ENCODE measurements around the gene ARHGAP24.
"Not testable (repeated sequence)": the region's sequence is repeated elsewhere in the genome, so short reads cannot be mapped to it uniquely, and the experiment has no call there.

ARHGAP24 gene

DNA sequence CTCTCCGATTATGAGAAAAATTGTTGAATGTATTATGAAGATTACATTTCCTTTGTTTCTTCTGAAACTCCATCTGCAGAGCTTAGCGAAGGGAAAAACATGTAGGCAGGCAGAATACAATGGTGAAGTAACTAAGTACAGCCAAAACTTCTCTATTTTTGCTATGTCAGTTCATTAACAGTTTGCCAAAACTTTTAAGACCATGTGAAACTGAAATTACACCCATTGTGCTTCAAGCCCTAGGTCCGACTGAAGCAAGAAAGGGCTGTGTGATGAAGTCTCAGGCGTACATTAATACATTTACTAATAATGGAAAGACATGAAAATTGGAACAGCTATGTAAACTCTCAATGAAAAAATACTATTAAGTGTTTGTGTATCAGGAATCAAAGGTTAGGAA, 486.9 kb downstream of the ARHGAP24 start:
- no peak overlapping the region for H3K4me2 ChIP-seq (ENCODE audit: low read depth, low read length, poor library complexity, severe bottlenecking)
- H3K27me3 ChIP-seq (ENCODE audit: low read length), result no peaks in the 10 kb centered on the region
- H3K9ac ChIP-seq (ENCODE audit: low read length), result no peak overlapping the region
- H3K27ac ChIP-seq (ENCODE audit: low read depth, low read length), result no peak overlapping the region
- no peak overlapping the region for H3K4me3 ChIP-seq (ENCODE audit: insufficient read depth, low read length, poor library complexity, severe bottlenecking)
- TF ChIP-seq CTCF (IDR thresholded peaks at IDR 0.05; ENCODE audit: insufficient read depth, low read length, poor library complexity, severe bottlenecking) (no peak), EZH2phosphoT487 (conservative IDR thresholded peaks at IDR 0.05; ENCODE audit: low read length) (no peak)
- H2AFZ ChIP-seq (ENCODE audit: low read depth, low read length, severe bottlenecking), result no peak overlapping the region
- H3K79me2 ChIP-seq (ENCODE audit: insufficient read depth, low read length), result no peaks in the 10 kb centered on the region
- H3K9me3 ChIP-seq (ENCODE audit: insufficient read depth, low read length), result no peaks in the 10 kb centered on the region
- no peaks in the 10 kb centered on the region for H3K9me2 ChIP-seq (replicated peaks; ENCODE audit: insufficient read depth, low read length)
- H3F3A ChIP-seq (ENCODE audit: insufficient read depth), result no peaks in the 10 kb centered on the region
- no peaks in the 10 kb centered on the region for H3K36me3 ChIP-seq (ENCODE audit: low read length)
- no peaks in the 10 kb centered on the region for H4K20me1 ChIP-seq (ENCODE audit: low read depth, low read length)

GRCh38 chr4:85963231-85963630, 488.3 kb downstream of the ARHGAP24 start:
- no peaks in the 10 kb centered on the region for H3K27me3 ChIP-seq (ENCODE audit: low read length)
- H3K4me3 ChIP-seq (ENCODE audit: insufficient read depth, low read length, poor library complexity, severe bottlenecking), result no peak overlapping the region
- H3K4me2 ChIP-seq (ENCODE audit: low read depth, low read length, poor library complexity, severe bottlenecking), result no peak overlapping the region
- H3F3A ChIP-seq (ENCODE audit: insufficient read depth), result no peaks in the 10 kb centered on the region
- H3K9ac ChIP-seq (ENCODE audit: low read length), result no peak overlapping the region
- no peaks in the 10 kb centered on the region for H4K20me1 ChIP-seq (ENCODE audit: low read depth, low read length)
- H3K36me3 ChIP-seq (ENCODE audit: low read length), result no peaks in the 10 kb centered on the region
- H3K9me3 ChIP-seq (ENCODE audit: insufficient read depth, low read length), result no peaks in the 10 kb centered on the region
- H3K27ac ChIP-seq (ENCODE audit: low read depth, low read length), result no peak overlapping the region
- H2AFZ ChIP-seq (ENCODE audit: low read depth, low read length, severe bottlenecking), result no peak overlapping the region
- no peaks in the 10 kb centered on the region for H3K79me2 ChIP-seq (ENCODE audit: insufficient read depth, low read length)
- no peaks in the 10 kb centered on the region for H3K9me2 ChIP-seq (replicated peaks; ENCODE audit: insufficient read depth, low read length)
- TF ChIP-seq EZH2phosphoT487 (conservative IDR thresholded peaks at IDR 0.05; ENCODE audit: low read length) (no peak), CTCF (IDR thresholded peaks at IDR 0.05; ENCODE audit: insufficient read depth, low read length, poor library complexity, severe bottlenecking) (no peak)

GRCh38 chr4:85964298-85964697, 489.3 kb downstream of the ARHGAP24 start:
- Histone ChIP-seq H3K79me2 (ENCODE audit: insufficient read depth, low read length) (no peaks in the 10 kb centered on the region), H3K36me3 (ENCODE audit: low read length) (no peaks in the 10 kb centered on the region), H3K4me3 (ENCODE audit: insufficient read depth, low read length, poor library complexity, severe bottlenecking) (no peak overlapping the region), H3K27me3 (ENCODE audit: low read length) (no peaks in the 10 kb centered on the region), H3K9ac (ENCODE audit: low read length) (no peak overlapping the region), H2AFZ (ENCODE audit: low read depth, low read length, severe bottlenecking) (no peak overlapping the region), H4K20me1 (ENCODE audit: low read depth, low read length) (no peaks in the 10 kb centered on the region), H3K9me2 (replicated peaks; ENCODE audit: insufficient read depth, low read length) (no peaks in the 10 kb centered on the region), H3K4me2 (ENCODE audit: low read depth, low read length, poor library complexity, severe bottlenecking) (no peak overlapping the region), H3K9me3 (ENCODE audit: insufficient read depth, low read length) (no peaks in the 10 kb centered on the region), H3F3A (ENCODE audit: insufficient read depth) (no peaks in the 10 kb centered on the region), H3K27ac (ENCODE audit: low read depth, low read length) (no peak overlapping the region)
- TF ChIP-seq CTCF (IDR thresholded peaks at IDR 0.05; ENCODE audit: insufficient read depth, low read length, poor library complexity, severe bottlenecking), result no peak
- no peak for TF ChIP-seq EZH2phosphoT487 (conservative IDR thresholded peaks at IDR 0.05; ENCODE audit: low read length)

DNA sequence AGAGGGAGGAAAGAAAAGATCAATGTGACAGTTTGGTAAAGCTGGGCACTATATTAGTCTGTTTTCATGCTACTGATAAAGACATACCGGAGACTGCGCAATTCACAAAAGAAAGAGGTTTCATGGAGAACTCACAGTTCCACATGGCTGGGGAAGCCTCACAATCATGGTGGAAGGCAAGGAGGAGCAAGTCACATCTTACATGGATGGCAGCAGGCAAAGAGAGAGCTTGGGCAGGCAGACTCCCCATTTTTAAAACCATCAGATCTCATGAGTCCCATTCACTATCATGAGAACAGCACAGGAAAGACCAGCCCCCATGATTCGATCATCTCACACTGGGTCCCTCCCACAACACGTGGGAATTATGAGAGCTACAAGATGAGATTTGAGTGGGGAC, 490.1 kb downstream of the ARHGAP24 start:
- not testable (repeated sequence) for H3K79me2 ChIP-seq (ENCODE audit: insufficient read depth, low read length); H3K27me3 ChIP-seq (ENCODE audit: low read length); H2AFZ ChIP-seq (ENCODE audit: low read depth, low read length, severe bottlenecking); H3K9ac ChIP-seq (ENCODE audit: low read length); H4K20me1 ChIP-seq (ENCODE audit: low read depth, low read length); H3K4me2 ChIP-seq (ENCODE audit: low read depth, low read length, poor library complexity, severe bottlenecking); H3K9me3 ChIP-seq (ENCODE audit: insufficient read depth, low read length); H3K27ac ChIP-seq (ENCODE audit: low read depth, low read length); H3K36me3 ChIP-seq (ENCODE audit: low read length); H3K9me2 ChIP-seq (replicated peaks; ENCODE audit: insufficient read depth, low read length); H3K4me3 ChIP-seq (ENCODE audit: insufficient read depth, low read length, poor library complexity, severe bottlenecking); H3F3A ChIP-seq (ENCODE audit: insufficient read depth)
